H1 (cell line): ENCODE measurements around the gene GCC1. TPM values are rescaled to one million over a fixed set of nuclear protein-coding genes. Genes with fewer than 3 reads are reported as not detected.

Source experiments
- CBX8 ChIP-seq: fragments of 300-800, 300-1000 bp; sonication (generic); IDR thresholded peaks from 2 replicates; pipeline ENCODE4 v1.7.1; 2016; ENCODE audit warnings: low read depth, low read length, borderline replicate concordance
- CEBPB ChIP-seq: IDR thresholded peaks from 2 replicates; pipeline ENCODE4 v1.6.1; 2012; ENCODE audit warnings: low read depth, low read length
- FOSL1 ChIP-seq: IDR thresholded peaks from 2 replicates; pipeline ENCODE4 v1.6.1; 2011; ENCODE audit warnings: mild to moderate bottlenecking, low read depth, low read length, moderate library complexity; ENCODE audit not compliant: insufficient read depth
- JUN ChIP-seq: IDR thresholded peaks from 2 replicates; pipeline ENCODE4 v1.6.1; 2011; ENCODE audit warnings: low read depth, mild to moderate bottlenecking, improper control_type of control experiment, low read length
- RAD21 ChIP-seq, 2 experiments: IDR thresholded peaks in 1 of 2; conservative IDR thresholded peaks in 1 of 2; 2 replicates each; pipeline ENCODE4 v1.6.1; 2011; ENCODE audit warnings: low read depth in 2 of 2, low read length in 2 of 2, improper control_type of control experiment in 1 of 2, inconsistent platforms in 1 of 2, mild to moderate bottlenecking in 1 of 2, moderate library complexity in 1 of 2
- SUZ12 ChIP-seq: fragments of 200-600 bp; sonication (generic); IDR thresholded peaks from 2 replicates; pipeline ENCODE4 v1.6.1; 2012; ENCODE audit warnings: mild to moderate bottlenecking, inconsistent platforms, low read length, moderate library complexity, mixed read lengths
- TCF12 ChIP-seq: IDR thresholded peaks from 2 replicates; pipeline ENCODE4 v1.6.1; 2011; ENCODE audit warnings: low read depth, mild to moderate bottlenecking, low read length
- ZNF274 ChIP-seq: IDR thresholded peaks from 2 replicates; pipeline ENCODE4 v1.7.0; 2012; ENCODE audit warnings: low read length, borderline replicate concordance; ENCODE audit errors: extremely low read depth
- polyA plus RNA-seq, 7 experiments: library from polyadenylated mRNA; depleted of rRNA in 3 of 7; stranded (reverse) in 5 of 7; unstranded in 2 of 7; fragments of >200 nt in 5 of 7; fragments of 200-250 nt in 2 of 7; gene quantifications; 1 replicate in 5 of 7; 2 replicates in 1 of 7; 4 replicates in 1 of 7; pipeline versions ENCODE4 v1.2.1 to v1.2.3, GENCODE V29; 2011 to 2013; ENCODE audit warnings: missing spikeins in 2 of 7, mixed read lengths in 2 of 7
- total RNA-seq: library from RNA; stranded (reverse); fragmentation: NEBNext Ultra II Directional; extraction: Animal tissue kit (Norgen Biotek cat#: 25700); gene quantifications from 2 replicates; pipeline ENCODE4 v1.2.1, GENCODE V29; 2021
- TF ChIP-seq, protein P1 (sequence below): fragments of 300-600 bp; sonication (generic); IDR thresholded peaks from 2 replicates; pipeline ENCODE4 v1.7.1; 2012; ENCODE audit warnings: low read length, moderate library complexity, mild to moderate bottlenecking, inconsistent platforms; ENCODE audit not compliant: insufficient replicate concordance

Gene GCC1
- total and polyA plus RNA-seq, 2 of the 8 experiments (the other 6 are each of a cell fraction or from before 2014, with no cell fraction given), result 3.3 to 15.0 TPM

DNA sequence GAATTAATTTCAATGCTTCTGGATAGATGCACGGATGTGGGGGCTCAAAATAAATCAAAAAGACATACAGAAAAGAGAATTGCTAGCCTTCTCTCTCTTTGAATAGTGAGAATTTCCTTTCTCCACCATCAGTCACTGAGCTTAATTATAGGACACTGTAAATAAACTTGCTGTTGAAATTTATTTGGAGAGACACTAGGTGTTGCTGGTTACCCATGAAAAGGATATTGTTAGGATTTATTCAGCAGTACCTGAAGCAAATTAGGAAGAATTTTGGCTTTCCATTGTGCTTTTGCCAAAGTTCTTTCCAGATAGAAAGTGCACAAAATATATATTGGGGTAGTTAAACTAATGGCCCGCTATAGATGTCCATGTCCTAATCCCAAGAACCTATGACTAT, 27.6 kb downstream of the GCC1 start (continued):
- TF ChIP-seq, protein P1, sequence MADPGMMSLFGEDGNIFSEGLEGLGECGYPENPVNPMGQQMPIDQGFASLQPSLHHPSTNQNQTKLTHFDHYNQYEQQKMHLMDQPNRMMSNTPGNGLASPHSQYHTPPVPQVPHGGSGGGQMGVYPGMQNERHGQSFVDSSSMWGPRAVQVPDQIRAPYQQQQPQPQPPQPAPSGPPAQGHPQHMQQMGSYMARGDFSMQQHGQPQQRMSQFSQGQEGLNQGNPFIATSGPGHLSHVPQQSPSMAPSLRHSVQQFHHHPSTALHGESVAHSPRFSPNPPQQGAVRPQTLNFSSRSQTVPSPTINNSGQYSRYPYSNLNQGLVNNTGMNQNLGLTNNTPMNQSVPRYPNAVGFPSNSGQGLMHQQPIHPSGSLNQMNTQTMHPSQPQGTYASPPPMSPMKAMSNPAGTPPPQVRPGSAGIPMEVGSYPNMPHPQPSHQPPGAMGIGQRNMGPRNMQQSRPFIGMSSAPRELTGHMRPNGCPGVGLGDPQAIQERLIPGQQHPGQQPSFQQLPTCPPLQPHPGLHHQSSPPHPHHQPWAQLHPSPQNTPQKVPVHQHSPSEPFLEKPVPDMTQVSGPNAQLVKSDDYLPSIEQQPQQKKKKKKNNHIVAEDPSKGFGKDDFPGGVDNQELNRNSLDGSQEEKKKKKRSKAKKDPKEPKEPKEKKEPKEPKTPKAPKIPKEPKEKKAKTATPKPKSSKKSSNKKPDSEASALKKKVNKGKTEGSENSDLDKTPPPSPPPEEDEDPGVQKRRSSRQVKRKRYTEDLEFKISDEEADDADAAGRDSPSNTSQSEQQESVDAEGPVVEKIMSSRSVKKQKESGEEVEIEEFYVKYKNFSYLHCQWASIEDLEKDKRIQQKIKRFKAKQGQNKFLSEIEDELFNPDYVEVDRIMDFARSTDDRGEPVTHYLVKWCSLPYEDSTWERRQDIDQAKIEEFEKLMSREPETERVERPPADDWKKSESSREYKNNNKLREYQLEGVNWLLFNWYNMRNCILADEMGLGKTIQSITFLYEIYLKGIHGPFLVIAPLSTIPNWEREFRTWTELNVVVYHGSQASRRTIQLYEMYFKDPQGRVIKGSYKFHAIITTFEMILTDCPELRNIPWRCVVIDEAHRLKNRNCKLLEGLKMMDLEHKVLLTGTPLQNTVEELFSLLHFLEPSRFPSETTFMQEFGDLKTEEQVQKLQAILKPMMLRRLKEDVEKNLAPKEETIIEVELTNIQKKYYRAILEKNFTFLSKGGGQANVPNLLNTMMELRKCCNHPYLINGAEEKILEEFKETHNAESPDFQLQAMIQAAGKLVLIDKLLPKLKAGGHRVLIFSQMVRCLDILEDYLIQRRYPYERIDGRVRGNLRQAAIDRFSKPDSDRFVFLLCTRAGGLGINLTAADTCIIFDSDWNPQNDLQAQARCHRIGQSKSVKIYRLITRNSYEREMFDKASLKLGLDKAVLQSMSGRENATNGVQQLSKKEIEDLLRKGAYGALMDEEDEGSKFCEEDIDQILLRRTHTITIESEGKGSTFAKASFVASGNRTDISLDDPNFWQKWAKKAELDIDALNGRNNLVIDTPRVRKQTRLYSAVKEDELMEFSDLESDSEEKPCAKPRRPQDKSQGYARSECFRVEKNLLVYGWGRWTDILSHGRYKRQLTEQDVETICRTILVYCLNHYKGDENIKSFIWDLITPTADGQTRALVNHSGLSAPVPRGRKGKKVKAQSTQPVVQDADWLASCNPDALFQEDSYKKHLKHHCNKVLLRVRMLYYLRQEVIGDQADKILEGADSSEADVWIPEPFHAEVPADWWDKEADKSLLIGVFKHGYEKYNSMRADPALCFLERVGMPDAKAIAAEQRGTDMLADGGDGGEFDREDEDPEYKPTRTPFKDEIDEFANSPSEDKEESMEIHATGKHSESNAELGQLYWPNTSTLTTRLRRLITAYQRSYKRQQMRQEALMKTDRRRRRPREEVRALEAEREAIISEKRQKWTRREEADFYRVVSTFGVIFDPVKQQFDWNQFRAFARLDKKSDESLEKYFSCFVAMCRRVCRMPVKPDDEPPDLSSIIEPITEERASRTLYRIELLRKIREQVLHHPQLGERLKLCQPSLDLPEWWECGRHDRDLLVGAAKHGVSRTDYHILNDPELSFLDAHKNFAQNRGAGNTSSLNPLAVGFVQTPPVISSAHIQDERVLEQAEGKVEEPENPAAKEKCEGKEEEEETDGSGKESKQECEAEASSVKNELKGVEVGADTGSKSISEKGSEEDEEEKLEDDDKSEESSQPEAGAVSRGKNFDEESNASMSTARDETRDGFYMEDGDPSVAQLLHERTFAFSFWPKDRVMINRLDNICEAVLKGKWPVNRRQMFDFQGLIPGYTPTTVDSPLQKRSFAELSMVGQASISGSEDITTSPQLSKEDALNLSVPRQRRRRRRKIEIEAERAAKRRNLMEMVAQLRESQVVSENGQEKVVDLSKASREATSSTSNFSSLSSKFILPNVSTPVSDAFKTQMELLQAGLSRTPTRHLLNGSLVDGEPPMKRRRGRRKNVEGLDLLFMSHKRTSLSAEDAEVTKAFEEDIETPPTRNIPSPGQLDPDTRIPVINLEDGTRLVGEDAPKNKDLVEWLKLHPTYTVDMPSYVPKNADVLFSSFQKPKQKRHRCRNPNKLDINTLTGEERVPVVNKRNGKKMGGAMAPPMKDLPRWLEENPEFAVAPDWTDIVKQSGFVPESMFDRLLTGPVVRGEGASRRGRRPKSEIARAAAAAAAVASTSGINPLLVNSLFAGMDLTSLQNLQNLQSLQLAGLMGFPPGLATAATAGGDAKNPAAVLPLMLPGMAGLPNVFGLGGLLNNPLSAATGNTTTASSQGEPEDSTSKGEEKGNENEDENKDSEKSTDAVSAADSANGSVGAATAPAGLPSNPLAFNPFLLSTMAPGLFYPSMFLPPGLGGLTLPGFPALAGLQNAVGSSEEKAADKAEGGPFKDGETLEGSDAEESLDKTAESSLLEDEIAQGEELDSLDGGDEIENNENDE, result no peak
- TF ChIP-seq ZNF274, result no peak
- no peak for TF ChIP-seq CBX8
- TF ChIP-seq JUN, result no peak
- no peak for TF ChIP-seq RAD21 (IDR thresholded peaks at IDR 0.05 in 1 of 2, conservative IDR thresholded peaks at IDR 0.05 in 1 of 2; ENCODE audit: low read depth in 2 of 2, low read length in 2 of 2)
- TF ChIP-seq FOSL1, result no peak
- TF ChIP-seq CEBPB, result no peak
- TF ChIP-seq TCF12, result no peak
- TF ChIP-seq SUZ12, result no peak
